ENCODE measurements around the gene EML5.
A peak's percentile ranks its signal among the peaks of the same experiment; 100 is the strongest.

The EML5 gene

DNA sequence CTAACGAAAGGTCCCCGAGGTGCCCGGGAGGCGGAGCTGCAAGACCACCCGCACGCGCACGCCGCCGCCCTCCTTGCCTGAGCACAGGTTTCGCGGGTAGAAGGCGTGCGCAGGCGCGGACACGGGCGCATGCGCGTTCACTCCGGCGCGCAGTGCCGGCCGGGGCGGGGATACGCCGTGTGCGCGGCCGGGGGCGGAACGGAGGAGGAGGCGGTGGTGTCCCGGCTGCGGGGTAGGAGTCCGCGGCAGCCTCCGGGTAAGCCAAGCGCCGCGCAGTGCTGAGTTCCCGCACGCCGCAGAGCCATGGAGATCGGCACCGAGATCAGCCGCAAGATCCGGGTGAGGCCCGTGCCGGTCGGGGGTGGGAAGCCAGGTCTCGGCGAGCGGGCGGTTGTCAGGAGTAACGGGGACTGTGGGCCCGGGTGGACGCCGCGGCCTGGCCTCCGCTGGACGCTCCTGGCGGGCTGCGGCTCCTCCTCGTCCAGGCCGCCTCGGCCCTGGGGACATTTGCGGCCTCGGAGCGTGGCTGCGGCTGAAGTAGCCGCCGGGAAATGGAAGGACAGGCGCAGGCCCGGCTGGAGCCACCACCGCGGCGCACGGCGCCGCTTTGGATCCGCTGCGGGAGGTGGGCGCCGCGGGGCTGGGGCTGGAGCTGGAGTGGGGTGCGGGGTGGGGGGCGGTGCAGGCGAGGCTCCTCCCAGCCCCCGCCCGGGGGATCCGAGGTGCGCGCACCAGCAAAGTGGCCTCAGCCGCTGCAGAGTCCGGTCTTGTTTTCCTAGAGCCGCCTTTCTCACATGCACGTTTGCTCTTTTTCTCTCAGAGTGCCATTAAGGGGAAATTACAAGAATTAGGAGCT is 229.7 kb downstream of the EML5 start, which contains the start of gene ZC3H14 (continued):
- TF ChIP-seq, protein P1, sequence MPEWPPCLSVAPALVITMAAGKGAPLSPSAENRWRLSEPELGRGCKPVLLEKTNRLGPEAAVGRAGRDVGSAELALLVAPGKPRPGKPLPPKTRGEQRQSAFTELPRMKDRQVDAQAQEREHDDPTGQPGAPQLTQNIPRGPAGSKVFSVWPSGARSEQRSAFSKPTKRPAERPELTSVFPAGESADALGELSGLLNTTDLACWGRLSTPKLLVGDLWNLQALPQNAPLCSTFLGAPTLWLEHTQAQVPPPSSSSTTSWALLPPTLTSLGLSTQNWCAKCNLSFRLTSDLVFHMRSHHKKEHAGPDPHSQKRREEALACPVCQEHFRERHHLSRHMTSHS (tag by site-specific recombination; IDR thresholded peaks at IDR 0.05) = no peak
- peak; percentile 87 for TF ChIP-seq ZBTB20 (tag by site-specific recombination; IDR thresholded peaks at IDR 0.05)
- no peak for TF ChIP-seq ZNF792 (tag by site-specific recombination; IDR thresholded peaks at IDR 0.05)
- TF ChIP-seq, protein P2, sequence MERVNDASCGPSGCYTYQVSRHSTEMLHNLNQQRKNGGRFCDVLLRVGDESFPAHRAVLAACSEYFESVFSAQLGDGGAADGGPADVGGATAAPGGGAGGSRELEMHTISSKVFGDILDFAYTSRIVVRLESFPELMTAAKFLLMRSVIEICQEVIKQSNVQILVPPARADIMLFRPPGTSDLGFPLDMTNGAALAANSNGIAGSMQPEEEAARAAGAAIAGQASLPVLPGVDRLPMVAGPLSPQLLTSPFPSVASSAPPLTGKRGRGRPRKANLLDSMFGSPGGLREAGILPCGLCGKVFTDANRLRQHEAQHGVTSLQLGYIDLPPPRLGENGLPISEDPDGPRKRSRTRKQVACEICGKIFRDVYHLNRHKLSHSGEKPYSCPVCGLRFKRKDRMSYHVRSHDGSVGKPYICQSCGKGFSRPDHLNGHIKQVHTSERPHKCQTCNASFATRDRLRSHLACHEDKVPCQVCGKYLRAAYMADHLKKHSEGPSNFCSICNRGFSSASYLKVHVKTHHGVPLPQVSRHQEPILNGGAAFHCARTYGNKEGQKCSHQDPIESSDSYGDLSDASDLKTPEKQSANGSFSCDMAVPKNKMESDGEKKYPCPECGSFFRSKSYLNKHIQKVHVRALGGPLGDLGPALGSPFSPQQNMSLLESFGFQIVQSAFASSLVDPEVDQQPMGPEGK (tag by site-specific recombination; IDR thresholded peaks at IDR 0.05) = peak; percentile 68
- TF ChIP-seq, protein P3, sequence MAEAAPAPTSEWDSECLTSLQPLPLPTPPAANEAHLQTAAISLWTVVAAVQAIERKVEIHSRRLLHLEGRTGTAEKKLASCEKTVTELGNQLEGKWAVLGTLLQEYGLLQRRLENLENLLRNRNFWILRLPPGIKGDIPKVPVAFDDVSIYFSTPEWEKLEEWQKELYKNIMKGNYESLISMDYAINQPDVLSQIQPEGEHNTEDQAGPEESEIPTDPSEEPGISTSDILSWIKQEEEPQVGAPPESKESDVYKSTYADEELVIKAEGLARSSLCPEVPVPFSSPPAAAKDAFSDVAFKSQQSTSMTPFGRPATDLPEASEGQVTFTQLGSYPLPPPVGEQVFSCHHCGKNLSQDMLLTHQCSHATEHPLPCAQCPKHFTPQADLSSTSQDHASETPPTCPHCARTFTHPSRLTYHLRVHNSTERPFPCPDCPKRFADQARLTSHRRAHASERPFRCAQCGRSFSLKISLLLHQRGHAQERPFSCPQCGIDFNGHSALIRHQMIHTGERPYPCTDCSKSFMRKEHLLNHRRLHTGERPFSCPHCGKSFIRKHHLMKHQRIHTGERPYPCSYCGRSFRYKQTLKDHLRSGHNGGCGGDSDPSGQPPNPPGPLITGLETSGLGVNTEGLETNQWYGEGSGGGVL (tag by site-specific recombination; IDR thresholded peaks at IDR 0.05) = no peak; the same call in 1 of the 2 replicates
- TF ChIP-seq ZNF843 (tag by site-specific recombination; IDR thresholded peaks at IDR 0.05) = peak; percentile 61; the same call in 1 of the 2 replicates
- TF ChIP-seq, protein P4, sequence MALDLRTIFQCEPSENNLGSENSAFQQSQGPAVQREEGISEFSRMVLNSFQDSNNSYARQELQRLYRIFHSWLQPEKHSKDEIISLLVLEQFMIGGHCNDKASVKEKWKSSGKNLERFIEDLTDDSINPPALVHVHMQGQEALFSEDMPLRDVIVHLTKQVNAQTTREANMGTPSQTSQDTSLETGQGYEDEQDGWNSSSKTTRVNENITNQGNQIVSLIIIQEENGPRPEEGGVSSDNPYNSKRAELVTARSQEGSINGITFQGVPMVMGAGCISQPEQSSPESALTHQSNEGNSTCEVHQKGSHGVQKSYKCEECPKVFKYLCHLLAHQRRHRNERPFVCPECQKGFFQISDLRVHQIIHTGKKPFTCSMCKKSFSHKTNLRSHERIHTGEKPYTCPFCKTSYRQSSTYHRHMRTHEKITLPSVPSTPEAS (tag by site-specific recombination; IDR thresholded peaks at IDR 0.05) = no peak
- no peak; the same call in 1 of the 2 replicates for TF ChIP-seq ZNF394 (tag by site-specific recombination; IDR thresholded peaks at IDR 0.05; ENCODE audit: borderline replicate concordance)
- no peak for TF ChIP-seq ZNF747 (tag by site-specific recombination; IDR thresholded peaks at IDR 0.05)
- no peak for TF ChIP-seq ZNF133 (tag by site-specific recombination; IDR thresholded peaks at IDR 0.05)
- TF ChIP-seq ZNF37A (tag by site-specific recombination; IDR thresholded peaks at IDR 0.05) = no peak
- no peak for TF ChIP-seq ZNF311 (tag by site-specific recombination; IDR thresholded peaks at IDR 0.05; ENCODE audit: borderline replicate concordance)
- TF ChIP-seq SCRT2 (tag by site-specific recombination; IDR thresholded peaks at IDR 0.05) = no peak
- no peak for TF ChIP-seq YY2 (tag by site-specific recombination; IDR thresholded peaks at IDR 0.05)

DNA sequence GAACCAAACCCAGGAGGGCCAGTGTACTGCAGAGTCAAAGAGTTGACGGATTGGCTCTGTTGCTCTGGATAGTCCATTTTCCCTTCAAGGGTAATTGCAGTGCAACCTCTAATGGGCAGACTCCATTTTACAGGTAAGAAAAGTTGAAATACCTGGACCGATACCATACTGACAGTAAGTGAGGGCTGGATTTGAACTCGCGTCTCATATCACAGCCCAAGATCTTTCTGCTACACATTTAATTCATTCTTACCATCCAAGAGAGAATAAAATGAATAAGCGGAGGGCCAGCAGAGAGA is 230.3 kb downstream of the EML5 start:
- Histone ChIP-seq H3K4me1 (ENCODE audit: control insufficient read depth, insufficient read depth, low read length) (peaks cover 5% of the 10 kb centered on the region), H3K9me3 (ENCODE audit: control insufficient read depth, insufficient read depth, low read depth, low read length) (no peaks in the 10 kb centered on the region), H3K36me3 (ENCODE audit: control insufficient read depth in 2 of 2, insufficient read depth in 1 of 2, low read length in 2 of 2) (peaks cover 9 to 13% of the 10 kb centered on the region in 2 experiments), H3K27ac (ENCODE audit: extremely low read depth, low read depth, low read length) (peak overlapping the region; percentile 96; the same call in 1 of the 2 replicates), H3K4me3 (ENCODE audit: low read depth, low read length) (peak overlapping the region; percentile 100)
- CTCF ChIA-PET = no interaction called here
- POLR2A ChIA-PET = no interaction called here
- TF ChIP-seq, protein P5, sequence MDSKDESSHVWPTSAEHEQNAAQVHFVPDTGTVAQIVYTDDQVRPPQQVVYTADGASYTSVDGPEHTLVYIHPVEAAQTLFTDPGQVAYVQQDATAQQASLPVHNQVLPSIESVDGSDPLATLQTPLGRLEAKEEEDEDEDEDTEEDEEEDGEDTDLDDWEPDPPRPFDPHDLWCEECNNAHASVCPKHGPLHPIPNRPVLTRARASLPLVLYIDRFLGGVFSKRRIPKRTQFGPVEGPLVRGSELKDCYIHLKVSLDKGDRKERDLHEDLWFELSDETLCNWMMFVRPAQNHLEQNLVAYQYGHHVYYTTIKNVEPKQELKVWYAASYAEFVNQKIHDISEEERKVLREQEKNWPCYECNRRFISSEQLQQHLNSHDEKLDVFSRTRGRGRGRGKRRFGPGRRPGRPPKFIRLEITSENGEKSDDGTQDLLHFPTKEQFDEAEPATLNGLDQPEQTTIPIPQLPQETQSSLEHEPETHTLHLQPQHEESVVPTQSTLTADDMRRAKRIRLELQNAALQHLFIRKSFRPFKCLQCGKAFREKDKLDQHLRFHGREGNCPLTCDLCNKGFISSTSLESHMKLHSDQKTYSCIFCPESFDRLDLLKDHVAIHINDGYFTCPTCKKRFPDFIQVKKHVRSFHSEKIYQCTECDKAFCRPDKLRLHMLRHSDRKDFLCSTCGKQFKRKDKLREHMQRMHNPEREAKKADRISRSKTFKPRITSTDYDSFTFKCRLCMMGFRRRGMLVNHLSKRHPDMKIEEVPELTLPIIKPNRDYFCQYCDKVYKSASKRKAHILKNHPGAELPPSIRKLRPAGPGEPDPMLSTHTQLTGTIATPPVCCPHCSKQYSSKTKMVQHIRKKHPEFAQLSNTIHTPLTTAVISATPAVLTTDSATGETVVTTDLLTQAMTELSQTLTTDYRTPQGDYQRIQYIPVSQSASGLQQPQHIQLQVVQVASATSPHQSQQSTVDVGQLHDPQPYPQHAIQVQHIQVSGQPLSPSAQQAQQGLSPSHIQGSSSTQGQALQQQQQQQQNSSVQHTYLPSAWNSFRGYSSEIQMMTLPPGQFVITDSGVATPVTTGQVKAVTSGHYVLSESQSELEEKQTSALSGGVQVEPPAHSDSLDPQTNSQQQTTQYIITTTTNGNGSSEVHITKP (tag by site-specific recombination; IDR thresholded peaks at IDR 0.05) = peak; percentile 52
- TF ChIP-seq ZSCAN30 (tag by site-specific recombination; IDR thresholded peaks at IDR 0.05) = no peak
- TF ChIP-seq ZNF785 (tag by site-specific recombination; IDR thresholded peaks at IDR 0.05) = no peak
- TF ChIP-seq, protein P6, sequence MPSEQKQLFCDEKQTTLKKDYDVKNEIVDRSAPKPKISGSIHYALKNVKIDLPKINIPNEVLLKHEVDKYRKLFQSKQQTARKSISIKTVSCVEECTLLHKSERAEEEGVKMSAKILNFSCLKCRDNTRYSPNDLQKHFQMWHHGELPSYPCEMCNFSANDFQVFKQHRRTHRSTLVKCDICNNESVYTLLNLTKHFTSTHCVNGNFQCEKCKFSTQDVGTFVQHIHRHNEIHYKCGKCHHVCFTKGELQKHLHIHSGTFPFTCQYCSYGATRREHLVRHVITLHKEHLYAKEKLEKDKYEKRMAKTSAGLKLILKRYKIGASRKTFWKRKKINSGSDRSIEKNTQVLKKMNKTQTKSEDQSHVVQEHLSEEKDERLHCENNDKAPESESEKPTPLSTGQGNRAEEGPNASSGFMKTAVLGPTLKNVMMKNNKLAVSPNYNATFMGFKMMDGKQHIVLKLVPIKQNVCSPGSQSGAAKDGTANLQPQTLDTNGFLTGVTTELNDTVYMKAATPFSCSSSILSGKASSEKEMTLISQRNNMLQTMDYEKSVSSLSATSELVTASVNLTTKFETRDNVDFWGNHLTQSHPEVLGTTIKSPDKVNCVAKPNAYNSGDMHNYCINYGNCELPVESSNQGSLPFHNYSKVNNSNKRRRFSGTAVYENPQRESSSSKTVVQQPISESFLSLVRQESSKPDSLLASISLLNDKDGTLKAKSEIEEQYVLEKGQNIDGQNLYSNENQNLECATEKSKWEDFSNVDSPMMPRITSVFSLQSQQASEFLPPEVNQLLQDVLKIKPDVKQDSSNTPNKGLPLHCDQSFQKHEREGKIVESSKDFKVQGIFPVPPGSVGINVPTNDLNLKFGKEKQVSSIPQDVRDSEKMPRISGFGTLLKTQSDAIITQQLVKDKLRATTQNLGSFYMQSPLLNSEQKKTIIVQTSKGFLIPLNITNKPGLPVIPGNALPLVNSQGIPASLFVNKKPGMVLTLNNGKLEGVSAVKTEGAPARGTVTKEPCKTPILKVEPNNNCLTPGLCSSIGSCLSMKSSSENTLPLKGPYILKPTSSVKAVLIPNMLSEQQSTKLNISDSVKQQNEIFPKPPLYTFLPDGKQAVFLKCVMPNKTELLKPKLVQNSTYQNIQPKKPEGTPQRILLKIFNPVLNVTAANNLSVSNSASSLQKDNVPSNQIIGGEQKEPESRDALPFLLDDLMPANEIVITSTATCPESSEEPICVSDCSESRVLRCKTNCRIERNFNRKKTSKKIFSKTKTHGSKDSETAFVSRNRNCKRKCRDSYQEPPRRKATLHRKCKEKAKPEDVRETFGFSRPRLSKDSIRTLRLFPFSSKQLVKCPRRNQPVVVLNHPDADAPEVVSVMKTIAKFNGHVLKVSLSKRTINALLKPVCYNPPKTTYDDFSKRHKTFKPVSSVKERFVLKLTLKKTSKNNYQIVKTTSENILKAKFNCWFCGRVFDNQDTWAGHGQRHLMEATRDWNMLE (tag by site-specific recombination; conservative IDR thresholded peaks at IDR 0.05; ENCODE audit: low read depth) = no peak
- TF ChIP-seq, protein P7, sequence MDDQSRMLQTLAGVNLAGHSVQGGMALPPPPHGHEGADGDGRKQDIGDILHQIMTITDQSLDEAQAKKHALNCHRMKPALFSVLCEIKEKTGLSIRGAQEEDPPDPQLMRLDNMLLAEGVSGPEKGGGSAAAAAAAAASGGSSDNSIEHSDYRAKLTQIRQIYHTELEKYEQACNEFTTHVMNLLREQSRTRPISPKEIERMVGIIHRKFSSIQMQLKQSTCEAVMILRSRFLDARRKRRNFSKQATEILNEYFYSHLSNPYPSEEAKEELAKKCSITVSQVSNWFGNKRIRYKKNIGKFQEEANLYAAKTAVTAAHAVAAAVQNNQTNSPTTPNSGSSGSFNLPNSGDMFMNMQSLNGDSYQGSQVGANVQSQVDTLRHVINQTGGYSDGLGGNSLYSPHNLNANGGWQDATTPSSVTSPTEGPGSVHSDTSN (CRISPR knock-in tag; IDR thresholded peaks at IDR 0.05) = no peak

Data from HEK293 (cell line).